HG03520 (cell line): ENCODE results near the gene DYTN.
"Not testable (repeated sequence)": the region's sequence is repeated elsewhere in the genome, so short reads cannot be mapped to it uniquely, and the experiment has no call there.

ENCODE experiments used
- ATAC-seq: cut with Tn5 transposase; IDR thresholded peaks from one replicate; pipeline ENCODE4 v1.9.1; 2021; ENCODE audit warnings: mild to moderate bottlenecking, moderate library complexity; ENCODE audit not compliant: unreplicated experiment

DYTN gene

DNA sequence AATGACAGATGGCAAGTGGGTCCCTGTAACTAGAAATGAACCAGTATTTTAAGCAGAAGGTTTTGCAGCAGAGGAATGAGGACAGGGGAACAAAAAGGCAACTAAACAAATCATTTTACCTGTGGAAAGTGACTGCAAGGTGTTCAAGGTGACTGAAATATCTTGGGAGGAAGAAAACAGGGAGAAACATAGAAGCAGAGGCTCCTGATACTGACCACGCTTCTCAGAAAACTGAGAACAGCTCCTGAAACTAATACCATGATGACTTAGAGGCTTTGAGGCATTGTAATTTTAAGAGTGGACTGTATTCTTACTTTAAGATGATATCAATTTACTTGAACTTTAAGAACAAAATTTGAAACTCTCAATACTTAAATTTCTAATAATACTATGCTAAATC, at the start of gene DYTN:
Gene DYTN, minus strand, starts transcription at position 101 of the 400 bp plus-strand sequence. CDS start 117 bp downstream, outside the sequence.
- ATAC-seq = no peak

DNA sequence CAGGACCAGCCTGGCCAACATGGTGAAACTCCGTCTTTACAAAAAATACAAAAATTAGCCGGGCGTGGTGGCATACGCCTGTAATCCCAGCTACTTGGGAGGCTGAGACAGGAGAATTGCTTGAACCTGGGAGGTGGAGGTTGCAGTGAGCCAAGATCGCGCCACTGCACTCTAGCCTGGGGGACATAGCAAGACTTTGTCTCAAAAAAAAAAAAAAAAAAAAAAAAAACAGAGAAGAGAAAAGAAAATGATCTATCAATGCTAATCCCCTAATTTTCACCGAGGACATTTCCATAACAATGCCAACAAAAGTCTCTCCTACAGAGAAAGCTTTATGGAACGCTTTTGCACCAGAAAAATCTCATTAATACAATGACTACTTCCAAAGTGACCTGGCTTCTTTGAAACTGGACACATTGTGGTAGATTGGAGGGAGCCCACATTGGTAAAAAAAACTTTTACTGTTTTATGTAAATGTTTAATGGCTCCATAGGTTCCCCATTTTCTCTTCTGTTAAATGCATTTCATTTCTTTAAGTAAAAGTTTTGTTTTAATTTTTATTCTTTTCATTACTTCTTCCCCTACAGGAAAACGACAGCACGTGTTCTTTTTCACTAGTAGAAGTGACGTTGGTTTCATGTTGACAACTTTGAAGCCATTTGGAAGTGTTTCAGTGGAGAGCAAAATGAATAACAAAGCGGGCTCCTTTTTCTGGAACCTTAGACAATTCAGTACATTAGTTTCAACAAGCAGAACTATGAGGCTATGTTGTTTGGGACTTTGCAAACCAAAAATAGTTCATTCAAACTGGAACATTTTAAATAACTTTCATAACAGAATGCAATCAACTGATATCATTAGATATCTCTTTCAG, 48.1 kb upstream of the DYTN start:
- ATAC-seq = no peak

GRCh38 chr2:206765242-206766056, 47.3 kb upstream of the DYTN start, which contains the start of the genes FASTKD2 and MDH1B:
Gene FASTKD2 (plus strand): TSS chr2:206765606. CDS start chr2:206766694, 1,088 bp downstream.
Gene MDH1B (minus strand): TSS chr2:206765328. CDS start chr2:206765271, 57 bp downstream.
- ATAC-seq = peak; percentile 89

DNA sequence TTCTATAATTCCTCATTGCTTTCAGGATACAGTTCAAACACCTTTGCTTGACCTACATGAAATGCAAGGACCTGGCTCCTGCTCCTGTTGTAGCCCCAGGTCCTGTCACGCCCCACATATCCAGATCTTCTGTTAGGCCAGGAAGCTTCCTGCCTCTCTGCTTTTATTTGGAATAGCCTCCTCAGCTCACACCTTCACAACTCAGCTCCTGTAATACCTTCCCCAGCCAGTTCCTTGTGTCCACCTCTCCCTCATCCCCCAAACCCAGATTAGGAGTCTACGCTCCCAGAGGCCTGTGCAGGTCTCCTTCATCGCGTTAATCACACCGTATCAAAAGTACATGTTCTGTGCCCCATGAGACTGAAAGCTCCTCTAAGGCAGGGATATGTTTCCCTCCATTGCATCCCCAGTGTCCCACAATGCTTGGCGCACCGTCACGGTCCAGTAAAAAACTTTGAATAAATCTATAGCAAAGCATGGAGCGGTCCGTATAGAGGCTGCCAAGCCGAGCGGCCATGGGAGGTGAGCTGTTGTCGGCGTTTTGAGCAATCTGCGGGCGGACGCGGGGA, 46.6 kb upstream of the DYTN start:
- ATAC-seq = peak; percentile 44

- ATAC-seq = no peak
These were observed 38.6 kb upstream of the DYTN start for GRCh38 chr2:206756816-206757215.

GRCh38 chr2:206740800-206741199, 22.6 kb upstream of the DYTN start:
- no peak for ATAC-seq

- no peak for ATAC-seq
These were observed 21.1 kb upstream of the DYTN start for GRCh38 chr2:206739271-206739670.

GRCh38 chr2:206736935-206737334, 18.7 kb upstream of the DYTN start:
- ATAC-seq = no peak

- ATAC-seq = no peak
These were observed 15.1 kb upstream of the DYTN start for GRCh38 chr2:206733341-206733740.

DNA sequence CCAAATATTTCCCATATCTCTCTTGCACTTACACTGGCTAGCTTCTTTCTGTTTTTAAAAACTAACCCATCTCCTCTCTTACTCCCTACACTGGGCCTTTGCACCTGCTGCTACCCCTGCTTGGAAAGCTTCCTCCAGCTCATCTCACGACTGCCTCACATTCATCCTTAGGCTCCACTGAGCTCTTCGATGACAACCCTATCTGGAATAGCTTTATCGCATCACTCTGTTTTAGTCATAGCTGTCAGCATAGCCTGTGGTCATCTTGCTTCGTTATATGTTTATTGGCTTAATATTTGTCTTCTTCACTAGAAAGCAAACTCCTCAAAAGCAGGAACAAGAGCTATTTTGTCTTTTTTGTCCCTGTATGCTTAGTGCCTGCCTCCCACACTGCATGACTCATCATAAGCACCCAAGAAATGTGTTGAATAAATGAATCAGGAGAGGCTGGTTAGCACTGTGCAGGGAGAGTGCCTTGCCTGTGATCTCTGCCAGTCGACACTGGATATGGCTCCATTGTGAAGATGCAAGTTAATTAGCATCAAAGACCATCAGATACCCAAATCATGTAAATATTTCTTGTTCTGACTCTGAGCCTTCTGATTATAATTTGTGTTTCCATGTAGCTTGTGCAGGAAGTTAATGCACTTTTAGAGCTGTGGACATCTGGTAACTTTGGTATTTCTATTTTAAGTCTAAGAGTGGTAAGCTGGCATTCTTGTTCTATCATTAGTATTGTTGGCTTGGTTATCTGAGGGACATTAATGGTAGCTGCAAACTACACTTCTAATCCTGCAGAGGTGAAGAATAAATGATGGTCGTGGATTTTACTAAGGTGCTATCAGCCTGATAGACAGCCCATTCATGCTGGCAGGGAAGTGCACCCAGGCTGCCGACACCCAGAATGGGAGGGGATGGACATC, 10.3 kb upstream of the DYTN start:
- no peak for ATAC-seq

- no peak for ATAC-seq
These were observed 9.1 kb upstream of the DYTN start for GRCh38 chr2:206727287-206727686.

DNA sequence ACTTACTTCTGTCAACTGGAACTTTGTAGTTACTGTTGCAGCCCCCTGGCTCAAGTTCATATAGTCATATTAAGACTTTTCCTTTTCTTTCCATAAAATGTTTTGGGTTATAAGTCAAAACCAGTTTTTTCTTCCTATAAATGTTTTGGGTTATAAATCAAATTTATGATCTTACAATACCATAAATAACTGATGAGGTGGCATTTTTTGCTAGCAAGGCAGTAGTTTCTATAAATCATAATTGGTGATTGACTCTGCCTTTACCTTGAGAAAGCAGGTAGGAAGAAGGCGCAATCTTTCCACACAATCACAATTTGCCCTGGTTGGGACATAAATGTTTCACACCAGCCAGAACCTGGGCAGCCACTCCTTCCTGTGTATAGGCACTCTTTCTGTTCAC, 5.1 kb upstream of the DYTN start:
- ATAC-seq = no peak

GRCh38 chr2:206721256-206721920, 3.2 kb upstream of the DYTN start:
- peak; percentile 69 for ATAC-seq

GRCh38 chr2:206716623-206717022, 1.6 kb downstream of the DYTN start:
- no peak for ATAC-seq

- not testable (repeated sequence) for ATAC-seq
These were observed 3.0 kb downstream of the DYTN start for GRCh38 chr2:206715183-206715582.

- ATAC-seq = no peak
These were observed 4.5 kb downstream of the DYTN start for GRCh38 chr2:206713746-206714145.

DNA sequence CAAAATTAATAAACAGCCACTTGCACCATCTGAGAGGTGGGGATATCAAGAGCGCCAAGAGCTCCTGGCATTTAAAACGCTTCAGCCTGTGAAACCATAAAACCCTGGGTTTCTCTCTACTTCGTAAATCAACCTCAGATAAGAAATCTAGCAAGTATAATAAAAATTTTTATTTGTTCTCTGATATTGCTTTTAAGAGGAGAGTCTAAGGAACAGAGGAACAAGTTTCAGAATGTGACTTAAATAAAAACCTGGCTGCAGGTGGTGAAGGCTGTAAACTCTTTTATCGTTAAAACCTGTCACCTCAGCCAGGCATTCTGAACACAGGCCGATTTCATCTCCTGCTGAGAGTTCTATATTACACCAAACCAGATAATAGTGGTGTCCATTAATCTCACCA, 9.9 kb downstream of the DYTN start:
- ATAC-seq = no peak

DNA sequence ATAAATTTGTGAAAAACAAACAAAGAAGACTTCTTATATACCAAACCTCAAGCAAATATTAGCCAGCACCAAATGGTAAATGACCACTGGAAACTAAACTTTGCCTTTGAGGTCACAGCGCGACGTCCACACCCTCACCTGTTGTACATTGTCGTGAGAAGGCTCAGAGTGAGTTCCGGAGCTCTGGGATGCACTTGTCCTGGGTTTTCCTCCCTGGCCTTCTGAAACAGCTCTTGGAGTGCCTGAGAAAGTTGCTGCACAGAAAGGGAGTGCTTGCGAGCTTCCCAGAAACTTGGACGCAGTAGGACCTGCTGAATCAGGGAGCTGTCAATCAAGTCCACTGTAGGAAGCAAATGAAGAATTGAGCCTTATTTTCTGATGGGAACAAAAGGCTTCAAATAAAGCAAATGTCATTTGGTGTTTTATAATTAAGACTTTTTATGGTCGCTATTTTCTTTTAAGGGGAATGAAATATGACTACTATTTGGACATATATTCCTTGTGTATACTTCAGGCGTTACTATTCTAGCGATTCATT, 11.0 kb downstream of the DYTN start:
- ATAC-seq = no peak

- no peak for ATAC-seq
These were observed 16.1 kb downstream of the DYTN start for GRCh38 chr2:206701952-206702605.
